HTERT RPE-1 (cell line): ENCODE data around the gene FAM89B.

ENCODE experiments used
- in situ Hi-C: fragments of 300-500 bp; cut with MboI; formaldehyde crosslinking; loops from 4 replicates; pipeline ENCODE4 v1.14.3; 2020; ENCODE audit warnings: low sequenced_read_pairs

Gene FAM89B

GRCh38 chr11:65573391-65574079 lies 1.2 kb downstream of the FAM89B start:
- in situ Hi-C loops: no loop called here

GRCh38 chr11:65574109-65574810 lies 1.9 kb downstream of the FAM89B start:
- in situ Hi-C loops: no loop called here

GRCh38 chr11:65574811-65575567 lies 2.7 kb downstream of the FAM89B start:
- in situ Hi-C loops: no loop called here

GRCh38 chr11:65575568-65576231 lies 3.4 kb downstream of the FAM89B start, which contains the start of gene EHBP1L1:
Gene EHBP1L1 (plus strand): TSS chr11:65576053. CDS start chr11:65576303, 250 bp downstream.
- in situ Hi-C loops: no loop called here

- in situ Hi-C loops: no loop called here
Measured at GRCh38 chr11:65576232-65576866, 4.0 kb downstream of the FAM89B start.

- in situ Hi-C loops: no loop called here
Measured at GRCh38 chr11:65576867-65577755, 4.8 kb downstream of the FAM89B start.

GRCh38 chr11:65577756-65578109 lies 5.4 kb downstream of the FAM89B start:
- in situ Hi-C loops: no loop called here

- in situ Hi-C loops: no loop called here
Measured at GRCh38 chr11:65578134-65578533, 5.8 kb downstream of the FAM89B start.

- in situ Hi-C loops: no loop called here
Measured at GRCh38 chr11:65578667-65579066, 6.3 kb downstream of the FAM89B start.

- in situ Hi-C loops: no loop called here
Measured at GRCh38 chr11:65579291-65579690, 7.0 kb downstream of the FAM89B start.

GRCh38 chr11:65580031-65580692 lies 7.8 kb downstream of the FAM89B start:
- in situ Hi-C loops: no loop called here

- in situ Hi-C loops: no loop called here
Measured at GRCh38 chr11:65580756-65581155, 8.4 kb downstream of the FAM89B start.

- in situ Hi-C loops: no loop called here
Measured at GRCh38 chr11:65581928-65582327, 9.6 kb downstream of the FAM89B start.

- in situ Hi-C loops: no loop called here
Measured at GRCh38 chr11:65583589-65583988, 11.3 kb downstream of the FAM89B start.

GRCh38 chr11:65584106-65584505 lies 11.8 kb downstream of the FAM89B start:
- in situ Hi-C loops: no loop called here

- in situ Hi-C loops: no loop called here
Measured at GRCh38 chr11:65584723-65585171, 12.4 kb downstream of the FAM89B start.

- in situ Hi-C loops: no loop called here
Measured at GRCh38 chr11:65585396-65586246, 13.3 kb downstream of the FAM89B start.

GRCh38 chr11:65586247-65586630 lies 13.9 kb downstream of the FAM89B start:
- in situ Hi-C loops: no loop called here
